ENCODE results near the gene RBM6. TPM values are rescaled to one million over a fixed set of nuclear protein-coding genes. Genes with fewer than 3 reads are reported as not detected.
A peak's percentile ranks its signal among the peaks of the same experiment; 100 is the strongest.

Gene RBM6
- total RNA-seq, 1 experiment from 2014 or later: 74.1 TPM

- Histone ChIP-seq H3K36me3 (ENCODE audit: control insufficient read depth, insufficient read depth, low read length) (no peaks in the 10 kb centered on the region; the same call in 1 of the 2 replicates), H3K27me3 (replicated peaks; ENCODE audit: control insufficient read depth, insufficient read depth, low read length) (no peaks in the 10 kb centered on the region), H3K4me1 (peaks cover 11% of the 10 kb centered on the region), H3K9me3 (no peaks in the 10 kb centered on the region), H3K4me3 (ENCODE audit: low read depth, low read length) (no peak overlapping the region)
- Mint-ChIP-seq H3K4me1 (ENCODE audit: low read depth, unreplicated experiment) (no peaks in the 10 kb centered on the region), H3K4me3 (ENCODE audit: unreplicated experiment) (no peak overlapping the region), H3K27ac (ENCODE audit: unreplicated experiment) (no peak overlapping the region), H3K27me3 (ENCODE audit: insufficient read depth, unreplicated experiment) (no peaks in the 10 kb centered on the region), H3K36me3 (ENCODE audit: insufficient read depth, unreplicated experiment) (no peaks in the 10 kb centered on the region), H3K9me3 (ENCODE audit: unreplicated experiment) (no peaks in the 10 kb centered on the region)
- ChIA-PET POLR2A (no interaction called here), CTCF (no interaction called here)
- intact Hi-C loops (cut with micrococcal nuclease; ENCODE audit: unreplicated experiment): no loop called here
- TF ChIP-seq CTCF (IDR thresholded peaks at IDR 0.05; ENCODE audit: insufficient read depth in 1 of 2, low read depth in 1 of 2, low read length in 1 of 2, severe bottlenecking in 1 of 2, unreplicated experiment in 1 of 2): no peak
- BruUV-seq (replicated peaks): no TSS peak
- no peak for DNase-seq
Observed at GRCh38 chr3:49896345-49896744, 43.6 kb upstream of the RBM6 start.

GRCh38 chr3:49898991-49899390 lies 41.0 kb upstream of the RBM6 start:
- CTCF ChIA-PET: no interaction called here
- no peaks in the 10 kb centered on the region for H3K4me1 Mint-ChIP-seq (ENCODE audit: low read depth, unreplicated experiment)
- intact Hi-C loops (cut with micrococcal nuclease; ENCODE audit: unreplicated experiment): no loop called here
- no peaks in the 10 kb centered on the region for H3K27me3 Mint-ChIP-seq (ENCODE audit: insufficient read depth, unreplicated experiment)
- Histone ChIP-seq H3K27me3 (replicated peaks; ENCODE audit: control insufficient read depth, insufficient read depth, low read length) (no peaks in the 10 kb centered on the region), H3K9me3 (no peaks in the 10 kb centered on the region), H3K36me3 (ENCODE audit: control insufficient read depth, insufficient read depth, low read length) (no peaks in the 10 kb centered on the region; the same call in 1 of the 2 replicates), H3K4me1 (peaks cover 19% of the 10 kb centered on the region), H3K4me3 (ENCODE audit: low read depth, low read length) (no peak overlapping the region)
- no peak overlapping the region for H3K4me3 Mint-ChIP-seq (ENCODE audit: unreplicated experiment)
- no peak for DNase-seq
- no peak overlapping the region for H3K27ac Mint-ChIP-seq (ENCODE audit: unreplicated experiment)
- TF ChIP-seq CTCF (IDR thresholded peaks at IDR 0.05; ENCODE audit: insufficient read depth in 1 of 2, low read depth in 1 of 2, low read length in 1 of 2, severe bottlenecking in 1 of 2, unreplicated experiment in 1 of 2): no peak
- no peaks in the 10 kb centered on the region for H3K9me3 Mint-ChIP-seq (ENCODE audit: unreplicated experiment)
- H3K36me3 Mint-ChIP-seq (ENCODE audit: insufficient read depth, unreplicated experiment): peaks cover 3% of the 10 kb centered on the region
- POLR2A ChIA-PET: no interaction called here
- BruUV-seq (replicated peaks): no TSS peak

GRCh38 chr3:49899815-49900214 lies 40.1 kb upstream of the RBM6 start:
- no peaks in the 10 kb centered on the region for H3K27me3 Mint-ChIP-seq (ENCODE audit: insufficient read depth, unreplicated experiment)
- Histone ChIP-seq H3K9me3 (no peaks in the 10 kb centered on the region), H3K4me1 (peaks cover 27% of the 10 kb centered on the region), H3K27me3 (replicated peaks; ENCODE audit: control insufficient read depth, insufficient read depth, low read length) (no peaks in the 10 kb centered on the region), H3K36me3 (ENCODE audit: control insufficient read depth, insufficient read depth, low read length) (no peaks in the 10 kb centered on the region; the same call in 1 of the 2 replicates), H3K4me3 (ENCODE audit: low read depth, low read length) (no peak overlapping the region)
- peaks cover 5% of the 10 kb centered on the region for H3K36me3 Mint-ChIP-seq (ENCODE audit: insufficient read depth, unreplicated experiment)
- no TSS peak for BruUV-seq (replicated peaks)
- no peaks in the 10 kb centered on the region for H3K4me1 Mint-ChIP-seq (ENCODE audit: low read depth, unreplicated experiment)
- CTCF ChIA-PET: interaction anchor here (0.6 to 1.3 kb wide), 4 partner anchors 11 to 455 kb away, joined by 3 to 8 read pairs (median 6); no protein-coding TSS in a partner anchor
- H3K4me3 Mint-ChIP-seq (ENCODE audit: unreplicated experiment): no peak overlapping the region
- peak; percentile 20 to 32 for TF ChIP-seq CTCF (IDR thresholded peaks at IDR 0.05; ENCODE audit: insufficient read depth in 1 of 2, low read depth in 1 of 2, low read length in 1 of 2, severe bottlenecking in 1 of 2, unreplicated experiment in 1 of 2)
- H3K9me3 Mint-ChIP-seq (ENCODE audit: unreplicated experiment): no peaks in the 10 kb centered on the region
- DNase-seq: peak in 1 of 2 experiments; percentile 29
- intact Hi-C loops (cut with micrococcal nuclease; ENCODE audit: unreplicated experiment): loop anchor here (5.0 kb wide), 1 partner anchor 43 kb away; the partner anchor contains the start of gene TRAIP
- no peak overlapping the region for H3K27ac Mint-ChIP-seq (ENCODE audit: unreplicated experiment)
- POLR2A ChIA-PET: no interaction called here

Data from Caco-2 (cell line).